ENCODE results near the gene QSOX2.

DNA sequence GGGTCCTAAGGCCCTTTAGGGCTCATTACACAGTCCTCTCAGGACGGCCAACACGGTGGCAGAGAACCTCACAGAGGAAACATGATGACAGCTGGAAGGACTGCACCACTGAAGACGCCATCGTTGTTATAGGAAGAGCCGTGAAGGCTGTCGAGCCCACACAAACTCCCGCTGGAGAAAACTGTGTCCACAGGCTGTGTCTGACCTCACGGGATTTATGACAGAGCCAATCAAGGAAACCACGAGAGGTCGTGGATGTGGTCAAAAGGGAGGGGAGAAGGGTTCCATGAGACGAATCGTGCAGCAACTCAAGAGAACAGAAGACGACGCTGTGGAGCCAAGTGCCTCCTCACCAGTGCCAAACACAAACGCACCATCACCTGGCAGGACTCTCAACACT, 12.2 kb downstream of the QSOX2 start:
- TF ChIP-seq, protein P1, sequence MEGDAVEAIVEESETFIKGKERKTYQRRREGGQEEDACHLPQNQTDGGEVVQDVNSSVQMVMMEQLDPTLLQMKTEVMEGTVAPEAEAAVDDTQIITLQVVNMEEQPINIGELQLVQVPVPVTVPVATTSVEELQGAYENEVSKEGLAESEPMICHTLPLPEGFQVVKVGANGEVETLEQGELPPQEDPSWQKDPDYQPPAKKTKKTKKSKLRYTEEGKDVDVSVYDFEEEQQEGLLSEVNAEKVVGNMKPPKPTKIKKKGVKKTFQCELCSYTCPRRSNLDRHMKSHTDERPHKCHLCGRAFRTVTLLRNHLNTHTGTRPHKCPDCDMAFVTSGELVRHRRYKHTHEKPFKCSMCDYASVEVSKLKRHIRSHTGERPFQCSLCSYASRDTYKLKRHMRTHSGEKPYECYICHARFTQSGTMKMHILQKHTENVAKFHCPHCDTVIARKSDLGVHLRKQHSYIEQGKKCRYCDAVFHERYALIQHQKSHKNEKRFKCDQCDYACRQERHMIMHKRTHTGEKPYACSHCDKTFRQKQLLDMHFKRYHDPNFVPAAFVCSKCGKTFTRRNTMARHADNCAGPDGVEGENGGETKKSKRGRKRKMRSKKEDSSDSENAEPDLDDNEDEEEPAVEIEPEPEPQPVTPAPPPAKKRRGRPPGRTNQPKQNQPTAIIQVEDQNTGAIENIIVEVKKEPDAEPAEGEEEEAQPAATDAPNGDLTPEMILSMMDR (IDR thresholded peaks at IDR 0.05), result no peak
- no peak for TF ChIP-seq POLR2A (IDR thresholded peaks at IDR 0.05)

Data from Peyer's patch (tissue), 4 donors.